ENCODE results near the gene WDR26.

Gene WDR26

GRCh38 chr1:224383218-224383617 is 51.4 kb downstream of the WDR26 start:
- Histone ChIP-seq H2AFZ (ENCODE audit: low read depth, low read length) (no peak overlapping the region), H3K9me3 (ENCODE audit: insufficient read depth, low read length, severe bottlenecking) (no peaks in the 10 kb centered on the region), H3K36me3 (ENCODE audit: insufficient read depth, low read length) (peaks cover 19% of the 10 kb centered on the region), H3K4me3 (ENCODE audit: low read depth in 1 of 2, low read length in 2 of 2) (no peak overlapping the region), H3K79me2 (ENCODE audit: insufficient read depth, low read length) (no peaks in the 10 kb centered on the region), H4K20me1 (ENCODE audit: insufficient read depth, low read length) (peaks cover 26% of the 10 kb centered on the region), H3K27ac (ENCODE audit: low read length) (no peak overlapping the region), H3K4me1 (ENCODE audit: insufficient read depth, low read length) (peaks cover 24% of the 10 kb centered on the region), H3K9ac (ENCODE audit: low read depth, low read length) (no peak overlapping the region), H3K27me3 (ENCODE audit: insufficient read depth, low read length, poor library complexity) (no peaks in the 10 kb centered on the region), H3K4me2 (ENCODE audit: insufficient read depth, low read length) (no peak overlapping the region)
- ATAC-seq (ENCODE audit: insufficient read depth, low read depth): no peak
- TF ChIP-seq, protein P1, sequence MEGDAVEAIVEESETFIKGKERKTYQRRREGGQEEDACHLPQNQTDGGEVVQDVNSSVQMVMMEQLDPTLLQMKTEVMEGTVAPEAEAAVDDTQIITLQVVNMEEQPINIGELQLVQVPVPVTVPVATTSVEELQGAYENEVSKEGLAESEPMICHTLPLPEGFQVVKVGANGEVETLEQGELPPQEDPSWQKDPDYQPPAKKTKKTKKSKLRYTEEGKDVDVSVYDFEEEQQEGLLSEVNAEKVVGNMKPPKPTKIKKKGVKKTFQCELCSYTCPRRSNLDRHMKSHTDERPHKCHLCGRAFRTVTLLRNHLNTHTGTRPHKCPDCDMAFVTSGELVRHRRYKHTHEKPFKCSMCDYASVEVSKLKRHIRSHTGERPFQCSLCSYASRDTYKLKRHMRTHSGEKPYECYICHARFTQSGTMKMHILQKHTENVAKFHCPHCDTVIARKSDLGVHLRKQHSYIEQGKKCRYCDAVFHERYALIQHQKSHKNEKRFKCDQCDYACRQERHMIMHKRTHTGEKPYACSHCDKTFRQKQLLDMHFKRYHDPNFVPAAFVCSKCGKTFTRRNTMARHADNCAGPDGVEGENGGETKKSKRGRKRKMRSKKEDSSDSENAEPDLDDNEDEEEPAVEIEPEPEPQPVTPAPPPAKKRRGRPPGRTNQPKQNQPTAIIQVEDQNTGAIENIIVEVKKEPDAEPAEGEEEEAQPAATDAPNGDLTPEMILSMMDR (IDR thresholded peaks at IDR 0.05; ENCODE audit: borderline replicate concordance, extremely low read depth, low read length, poor library complexity, severe bottlenecking): no peak
- no peak for TF ChIP-seq EZH2 (IDR thresholded peaks at IDR 0.05; ENCODE audit: borderline replicate concordance, low read depth, low read length, severe bottlenecking)
- DNase-seq: no peak

DNA sequence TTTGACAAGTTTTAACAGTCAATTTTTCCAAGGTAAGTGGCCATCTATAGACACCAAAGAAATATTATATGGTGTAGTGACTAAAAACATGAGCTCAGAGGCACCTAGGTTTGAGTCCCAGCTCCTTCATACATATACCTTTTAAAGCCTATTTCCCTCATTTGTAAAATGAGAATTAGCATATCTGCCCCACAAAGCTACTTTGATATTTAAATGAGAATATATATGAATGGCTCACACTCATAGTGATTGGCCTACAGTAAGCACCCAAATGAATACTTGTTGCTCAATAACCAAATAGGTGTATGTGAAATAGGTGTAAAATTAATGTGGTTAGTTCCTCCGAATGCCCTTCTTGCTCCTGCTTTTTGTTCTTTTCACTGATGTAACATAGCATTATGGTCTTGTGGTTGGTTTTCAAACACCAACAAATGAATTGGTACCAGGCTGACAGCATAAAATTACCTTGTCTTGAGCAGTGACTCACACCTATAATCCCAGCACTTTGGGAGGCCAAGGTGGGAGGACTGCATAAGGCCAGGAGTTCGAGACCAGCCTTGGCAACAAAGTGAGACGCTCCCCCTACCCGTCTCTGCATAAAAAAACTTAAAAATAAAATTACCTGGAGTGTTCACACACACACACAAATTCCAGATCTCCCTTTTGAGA is 52.6 kb downstream of the WDR26 start:
- no peak for TF ChIP-seq EZH2 (IDR thresholded peaks at IDR 0.05; ENCODE audit: borderline replicate concordance, low read depth, low read length, severe bottlenecking)
- TF ChIP-seq, protein P1 (IDR thresholded peaks at IDR 0.05; ENCODE audit: borderline replicate concordance, extremely low read depth, low read length, poor library complexity, severe bottlenecking): no peak
- ATAC-seq (ENCODE audit: insufficient read depth, low read depth): no peak
- Histone ChIP-seq H2AFZ (ENCODE audit: low read depth, low read length) (no peak overlapping the region), H3K9ac (ENCODE audit: low read depth, low read length) (no peak overlapping the region), H3K27ac (ENCODE audit: low read length) (no peak overlapping the region), H3K9me3 (ENCODE audit: insufficient read depth, low read length, severe bottlenecking) (no peaks in the 10 kb centered on the region), H3K27me3 (ENCODE audit: insufficient read depth, low read length, poor library complexity) (no peaks in the 10 kb centered on the region), H3K36me3 (ENCODE audit: insufficient read depth, low read length) (peaks cover 16% of the 10 kb centered on the region), H4K20me1 (ENCODE audit: insufficient read depth, low read length) (peaks cover 33% of the 10 kb centered on the region), H3K79me2 (ENCODE audit: insufficient read depth, low read length) (no peaks in the 10 kb centered on the region), H3K4me1 (ENCODE audit: insufficient read depth, low read length) (peaks cover 24% of the 10 kb centered on the region), H3K4me3 (ENCODE audit: low read depth in 1 of 2, low read length in 2 of 2) (no peak overlapping the region), H3K4me2 (ENCODE audit: insufficient read depth, low read length) (no peak overlapping the region)
- no peak for DNase-seq

DNA sequence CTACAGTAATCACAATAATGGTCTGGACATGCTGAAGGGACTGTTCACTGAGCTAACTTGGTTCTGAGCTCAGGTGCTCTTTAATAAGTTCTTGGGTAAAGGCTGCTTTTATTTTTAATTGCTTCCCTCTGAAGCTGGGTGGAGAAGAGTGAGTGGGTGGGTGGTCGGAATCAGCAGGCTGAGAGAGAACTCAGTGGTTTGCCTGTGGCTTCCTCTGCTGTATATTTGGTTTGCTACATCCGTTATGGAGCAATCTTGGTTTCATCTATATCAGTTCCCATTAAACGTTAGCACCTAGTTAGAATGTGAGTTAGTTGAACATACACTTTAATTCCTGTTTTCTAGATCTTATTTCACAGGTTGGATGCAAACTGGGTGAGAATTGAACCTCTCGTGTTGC is 54.6 kb downstream of the WDR26 start:
- Histone ChIP-seq H3K27ac (ENCODE audit: low read length) (peak overlapping the region; percentile 32; the same call in 1 of the 2 replicates), H3K4me3 (ENCODE audit: low read depth in 1 of 2, low read length in 2 of 2) (no peak overlapping the region), H4K20me1 (ENCODE audit: insufficient read depth, low read length) (peaks cover 46% of the 10 kb centered on the region), H3K4me1 (ENCODE audit: insufficient read depth, low read length) (peaks cover 24% of the 10 kb centered on the region), H3K9me3 (ENCODE audit: insufficient read depth, low read length, severe bottlenecking) (no peaks in the 10 kb centered on the region), H3K9ac (ENCODE audit: low read depth, low read length) (no peak overlapping the region), H3K36me3 (ENCODE audit: insufficient read depth, low read length) (peaks cover 34% of the 10 kb centered on the region), H2AFZ (ENCODE audit: low read depth, low read length) (no peak overlapping the region), H3K79me2 (ENCODE audit: insufficient read depth, low read length) (no peaks in the 10 kb centered on the region), H3K27me3 (ENCODE audit: insufficient read depth, low read length, poor library complexity) (no peaks in the 10 kb centered on the region), H3K4me2 (ENCODE audit: insufficient read depth, low read length) (peak overlapping the region; percentile 48)
- ATAC-seq (ENCODE audit: insufficient read depth, low read depth): peak; percentile 99
- TF ChIP-seq, protein P1 (IDR thresholded peaks at IDR 0.05; ENCODE audit: borderline replicate concordance, extremely low read depth, low read length, poor library complexity, severe bottlenecking): no peak
- TF ChIP-seq EZH2 (IDR thresholded peaks at IDR 0.05; ENCODE audit: borderline replicate concordance, low read depth, low read length, severe bottlenecking): no peak
- DNase-seq: peak; percentile 75
